Ectodermal cell (in vitro differentiated cells): Measurements from ENCODE around the gene MAPK8.

ENCODE experiments used
- H3K27ac ChIP-seq: 2 replicates; pipeline ENCODE4 v1.7.0; 2013; ENCODE audit warnings: mild to moderate bottlenecking, low read depth, low read length; ENCODE audit not compliant: insufficient read depth, poor library complexity, severe bottlenecking
- H3K27me3 ChIP-seq: 2 replicates; pipeline ENCODE4 v1.7.0; 2013; ENCODE audit warnings: mild to moderate bottlenecking, low read length; ENCODE audit not compliant: insufficient read depth, control insufficient read depth, poor library complexity, severe bottlenecking
- H3K36me3 ChIP-seq: one replicate; pipeline ENCODE4 v1.7.0; 2013; ENCODE audit warnings: low read length; ENCODE audit not compliant: control insufficient read depth, insufficient read depth
- H3K4me1 ChIP-seq: one replicate; pipeline ENCODE4 v1.7.0; 2013; ENCODE audit warnings: low read length; ENCODE audit not compliant: control insufficient read depth, insufficient read depth
- H3K4me3 ChIP-seq: 2 replicates; pipeline ENCODE4 v1.7.0; 2013; ENCODE audit warnings: low read depth, low read length, control low read depth; ENCODE audit not compliant: insufficient read depth
- H3K9me3 ChIP-seq: 2 replicates; pipeline ENCODE4 v1.7.0; 2013; ENCODE audit warnings: mild to moderate bottlenecking, low read length, moderate library complexity; ENCODE audit not compliant: control insufficient read depth
- WGBS, 2 experiments: methylation state at CpG; one replicate each; pipeline ENCODE4 v1.1.7; 2013; ENCODE audit warnings: missing lambda C conversion rate in 2 of 2; 5-methylcytosine and 5-hydroxymethylcytosine counted together

The MAPK8 gene

GRCh38 chr10:48423884-48424283 is 117.4 kb downstream of the MAPK8 start:
- WGBS, 2 experiments = 80 to 99% methylated on average over 1 to 4 of the region's 4 CpGs

GRCh38 chr10:48428896-48429295 is 122.4 kb downstream of the MAPK8 start:
- Histone ChIP-seq H3K27ac (no peak overlapping the region), H3K4me3 (no peak overlapping the region), H3K27me3 (no peaks in the 10 kb centered on the region), H3K36me3 (peaks cover 4% of the 10 kb centered on the region), H3K4me1 (no peaks in the 10 kb centered on the region), H3K9me3 (no peaks in the 10 kb centered on the region)
- 93% methylated on average over 2 to 3 of the region's 3 CpGs for WGBS, 2 experiments

More at GRCh38 chr10:48423884-48424283, 117.4 kb downstream of the MAPK8 start:
- Histone ChIP-seq H3K36me3 (peaks cover 4% of the 10 kb centered on the region), H3K27me3 (no peaks in the 10 kb centered on the region), H3K27ac (no peak overlapping the region), H3K4me1 (no peaks in the 10 kb centered on the region), H3K4me3 (no peak overlapping the region), H3K9me3 (no peaks in the 10 kb centered on the region)

GRCh38 chr10:48429309-48429708 is 122.8 kb downstream of the MAPK8 start:
- Histone ChIP-seq H3K9me3 (no peaks in the 10 kb centered on the region), H3K4me1 (no peaks in the 10 kb centered on the region), H3K27me3 (no peaks in the 10 kb centered on the region), H3K27ac (no peak overlapping the region), H3K4me3 (no peak overlapping the region), H3K36me3 (peaks cover 4% of the 10 kb centered on the region)
- WGBS, 2 experiments = 82 to 94% methylated on average over 1 of the region's 1 CpG

- 95 to 96% methylated on average over 3 to 4 of the region's 4 CpGs for WGBS, 2 experiments
- H3K27ac ChIP-seq = no peak overlapping the region
Measured at GRCh38 chr10:48430402-48430993, 124.0 kb downstream of the MAPK8 start.

GRCh38 chr10:48431871-48432270 is 125.4 kb downstream of the MAPK8 start:
- H3K36me3 ChIP-seq = peaks cover 3% of the 10 kb centered on the region
- no peak overlapping the region for H3K27ac ChIP-seq
- no peaks in the 10 kb centered on the region for H3K9me3 ChIP-seq
- H3K4me1 ChIP-seq = no peaks in the 10 kb centered on the region
- no peak overlapping the region for H3K4me3 ChIP-seq
- H3K27me3 ChIP-seq = no peaks in the 10 kb centered on the region

More at GRCh38 chr10:48430402-48430993, 124.0 kb downstream of the MAPK8 start:
- Histone ChIP-seq H3K9me3 (no peaks in the 10 kb centered on the region), H3K36me3 (peaks cover 4% of the 10 kb centered on the region), H3K4me1 (no peaks in the 10 kb centered on the region), H3K27me3 (no peaks in the 10 kb centered on the region), H3K4me3 (no peak overlapping the region)

GRCh38 chr10:48437546-48437945 is 131.1 kb downstream of the MAPK8 start:
- Histone ChIP-seq H3K27me3 (no peaks in the 10 kb centered on the region), H3K9me3 (no peaks in the 10 kb centered on the region), H3K4me1 (no peaks in the 10 kb centered on the region), H3K36me3 (no peaks in the 10 kb centered on the region), H3K27ac (no peak overlapping the region), H3K4me3 (no peak overlapping the region)
- 86 to 98% methylated on average over 3 of the region's 3 CpGs for WGBS, 2 experiments

GRCh38 chr10:48439031-48439430 is 132.6 kb downstream of the MAPK8 start:
- H3K27me3 ChIP-seq = no peaks in the 10 kb centered on the region
- no peaks in the 10 kb centered on the region for H3K9me3 ChIP-seq
- H3K4me3 ChIP-seq = no peak overlapping the region
- WGBS, 2 experiments = 94 to 100% methylated on average over 2 of the region's 2 CpGs
- no peak overlapping the region for H3K27ac ChIP-seq
- H3K36me3 ChIP-seq = no peaks in the 10 kb centered on the region
- no peaks in the 10 kb centered on the region for H3K4me1 ChIP-seq

GRCh38 chr10:48439581-48440041 is 133.1 kb downstream of the MAPK8 start:
- Histone ChIP-seq H3K36me3 (no peaks in the 10 kb centered on the region), H3K27ac (no peak overlapping the region), H3K4me1 (peaks cover 3% of the 10 kb centered on the region), H3K4me3 (no peak overlapping the region), H3K9me3 (no peaks in the 10 kb centered on the region), H3K27me3 (no peaks in the 10 kb centered on the region)
- 81 to 88% methylated on average over 10 of the region's 10 CpGs for WGBS, 2 experiments

- no peaks in the 10 kb centered on the region for H3K36me3 ChIP-seq
- WGBS, 2 experiments = 96 to 98% methylated on average over 4 of the region's 4 CpGs
- peaks cover 11% of the 10 kb centered on the region for H3K4me1 ChIP-seq
- no peak overlapping the region for H3K27ac ChIP-seq
- no peaks in the 10 kb centered on the region for H3K9me3 ChIP-seq
- H3K27me3 ChIP-seq = no peaks in the 10 kb centered on the region
- no peak overlapping the region for H3K4me3 ChIP-seq
Measured at GRCh38 chr10:48440771-48441170, 134.3 kb downstream of the MAPK8 start.

GRCh38 chr10:48442090-48442808 is 135.8 kb downstream of the MAPK8 start:
- WGBS, 2 experiments = 94% methylated on average over 11 of the region's 11 CpGs
- no peak overlapping the region for H3K4me3 ChIP-seq
- no peaks in the 10 kb centered on the region for H3K36me3 ChIP-seq
- H3K27ac ChIP-seq = no peak overlapping the region
- H3K4me1 ChIP-seq = peaks cover 11% of the 10 kb centered on the region
- no peaks in the 10 kb centered on the region for H3K9me3 ChIP-seq
- H3K27me3 ChIP-seq = no peaks in the 10 kb centered on the region
